ENCODE measurements around the gene C1QTNF9. TPM values are rescaled to one million over a fixed set of nuclear protein-coding genes. Genes with fewer than 3 reads are reported as not detected.
"Not testable (repeated sequence)": the region's sequence is repeated elsewhere in the genome, so short reads cannot be mapped to it uniquely, and the experiment has no call there.

C1QTNF9 gene
- polyA plus RNA-seq, 1 donor (not counting 4 experiments of a cell fraction or from before 2014, with no cell fraction given): not detected

DNA sequence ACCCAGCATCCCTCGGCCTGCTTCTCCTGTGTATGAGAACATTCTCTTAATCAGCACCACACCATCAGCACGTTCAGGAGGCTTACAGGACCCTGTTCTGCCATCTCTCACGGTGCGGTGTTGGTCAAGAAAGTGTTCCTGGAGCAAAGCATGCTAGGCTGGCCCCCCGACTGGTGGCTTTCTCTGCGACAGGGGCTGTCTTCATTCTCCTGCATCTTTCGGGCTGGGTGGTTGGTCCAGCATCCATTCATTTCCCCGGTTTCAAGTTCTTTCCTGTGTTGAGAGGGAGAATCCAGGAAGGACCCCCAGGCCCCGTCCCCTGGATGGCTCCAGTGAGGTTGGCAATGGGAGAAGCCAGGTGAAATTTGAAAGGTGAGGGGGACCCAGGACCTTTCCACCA lies 55.8 kb downstream of the C1QTNF9 start:
- Histone ChIP-seq H3K9me3 (ENCODE audit: control insufficient read depth, low read depth, low read length) (no peaks in the 10 kb centered on the region), H3K9ac (ENCODE audit: control insufficient read depth, extremely low read depth, insufficient read depth, low read length) (no peak overlapping the region), H3K79me2 (ENCODE audit: control insufficient read depth, insufficient read depth, low read length) (no peaks in the 10 kb centered on the region), H2AFZ (ENCODE audit: control insufficient read depth, low read length) (no peak overlapping the region), H3K27me3 (ENCODE audit: control insufficient read depth, extremely low read depth, insufficient read depth, low read length) (no peaks in the 10 kb centered on the region), H3K36me3 (ENCODE audit: control insufficient read depth in 2 of 2, extremely low read depth in 1 of 2, insufficient read depth in 2 of 2, low read length in 2 of 2) (no peaks in the 10 kb centered on the region), H3K4me2 (ENCODE audit: control insufficient read depth, extremely low read depth, insufficient read depth, low read depth, low read length) (no peak overlapping the region), H3K4me3 (ENCODE audit: control insufficient read depth in 2 of 3, extremely low read depth in 1 of 3, insufficient read depth in 2 of 3, low read depth in 1 of 3, low read length in 3 of 3) (no peak overlapping the region), H3K4me1 (ENCODE audit: control insufficient read depth, extremely low read depth, insufficient read depth, low read length) (no peaks in the 10 kb centered on the region), H3K9me1 (ENCODE audit: control insufficient read depth, extremely low read depth, insufficient read depth, low read length) (no peaks in the 10 kb centered on the region), H4K20me1 (ENCODE audit: control insufficient read depth, extremely low read depth, insufficient read depth, low read length) (no peaks in the 10 kb centered on the region), H3K27ac (ENCODE audit: control insufficient read depth, insufficient read depth, low read length) (no peak overlapping the region)
- FAIRE-seq (no peak), DNase-seq (ENCODE audit: low read depth, low spot score) (no peak)
- dilution Hi-C loops (cut with MboI; ENCODE audit: extremely low pct_ligation_motif_present, low sequenced_read_pairs): no loop called here
- no peak for TF ChIP-seq EZH2 (IDR thresholded peaks at IDR 0.05; ENCODE audit: low read length)
- TF ChIP-seq, protein P1, sequence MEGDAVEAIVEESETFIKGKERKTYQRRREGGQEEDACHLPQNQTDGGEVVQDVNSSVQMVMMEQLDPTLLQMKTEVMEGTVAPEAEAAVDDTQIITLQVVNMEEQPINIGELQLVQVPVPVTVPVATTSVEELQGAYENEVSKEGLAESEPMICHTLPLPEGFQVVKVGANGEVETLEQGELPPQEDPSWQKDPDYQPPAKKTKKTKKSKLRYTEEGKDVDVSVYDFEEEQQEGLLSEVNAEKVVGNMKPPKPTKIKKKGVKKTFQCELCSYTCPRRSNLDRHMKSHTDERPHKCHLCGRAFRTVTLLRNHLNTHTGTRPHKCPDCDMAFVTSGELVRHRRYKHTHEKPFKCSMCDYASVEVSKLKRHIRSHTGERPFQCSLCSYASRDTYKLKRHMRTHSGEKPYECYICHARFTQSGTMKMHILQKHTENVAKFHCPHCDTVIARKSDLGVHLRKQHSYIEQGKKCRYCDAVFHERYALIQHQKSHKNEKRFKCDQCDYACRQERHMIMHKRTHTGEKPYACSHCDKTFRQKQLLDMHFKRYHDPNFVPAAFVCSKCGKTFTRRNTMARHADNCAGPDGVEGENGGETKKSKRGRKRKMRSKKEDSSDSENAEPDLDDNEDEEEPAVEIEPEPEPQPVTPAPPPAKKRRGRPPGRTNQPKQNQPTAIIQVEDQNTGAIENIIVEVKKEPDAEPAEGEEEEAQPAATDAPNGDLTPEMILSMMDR (optimal IDR thresholded peaks at IDR 0.05 in 1 of 3, IDR thresholded peaks at IDR 0.05 in 1 of 3, conservative IDR thresholded peaks at IDR 0.05 in 1 of 3; ENCODE audit: extremely low read depth in 1 of 3, insufficient read depth in 2 of 3, low read length in 3 of 3): no peak

DNA sequence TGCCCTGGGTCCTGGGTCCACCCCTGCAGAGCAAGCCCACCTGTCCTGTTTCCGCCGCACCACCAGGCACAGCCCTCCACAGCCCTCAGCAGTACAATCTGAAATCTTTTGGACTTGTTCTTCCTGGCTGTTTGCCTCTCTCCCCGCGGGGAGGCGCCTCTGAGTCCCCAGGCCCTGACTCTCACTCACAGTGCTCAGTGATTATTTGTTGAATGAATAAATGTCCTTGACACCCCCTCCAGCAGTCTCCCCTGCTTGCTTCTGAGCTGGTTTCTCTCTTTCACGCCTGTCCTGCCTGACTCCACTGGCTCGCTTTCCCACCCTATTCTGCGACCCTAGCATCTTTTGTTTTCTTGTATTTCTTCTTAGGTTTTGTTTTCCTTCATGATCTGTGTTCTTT lies 56.9 kb downstream of the C1QTNF9 start:
- dilution Hi-C loops (cut with MboI; ENCODE audit: extremely low pct_ligation_motif_present, low sequenced_read_pairs); H3K4me3 ChIP-seq (ENCODE audit: control insufficient read depth in 2 of 3, extremely low read depth in 1 of 3, insufficient read depth in 2 of 3, low read depth in 1 of 3, low read length in 3 of 3); H3K27ac ChIP-seq (ENCODE audit: control insufficient read depth, insufficient read depth, low read length); H3K27me3 ChIP-seq (ENCODE audit: control insufficient read depth, extremely low read depth, insufficient read depth, low read length); DNase-seq (ENCODE audit: low read depth, low spot score); H3K9me3 ChIP-seq (ENCODE audit: control insufficient read depth, low read depth, low read length); H3K79me2 ChIP-seq (ENCODE audit: control insufficient read depth, insufficient read depth, low read length); H3K4me1 ChIP-seq (ENCODE audit: control insufficient read depth, extremely low read depth, insufficient read depth, low read length); H3K4me2 ChIP-seq (ENCODE audit: control insufficient read depth, extremely low read depth, insufficient read depth, low read depth, low read length); H3K36me3 ChIP-seq (ENCODE audit: control insufficient read depth in 2 of 2, extremely low read depth in 1 of 2, insufficient read depth in 2 of 2, low read length in 2 of 2); FAIRE-seq; H2AFZ ChIP-seq (ENCODE audit: control insufficient read depth, low read length); H3K9ac ChIP-seq (ENCODE audit: control insufficient read depth, extremely low read depth, insufficient read depth, low read length); H4K20me1 ChIP-seq (ENCODE audit: control insufficient read depth, extremely low read depth, insufficient read depth, low read length); H3K9me1 ChIP-seq (ENCODE audit: control insufficient read depth, extremely low read depth, insufficient read depth, low read length): not testable (repeated sequence)

DNA sequence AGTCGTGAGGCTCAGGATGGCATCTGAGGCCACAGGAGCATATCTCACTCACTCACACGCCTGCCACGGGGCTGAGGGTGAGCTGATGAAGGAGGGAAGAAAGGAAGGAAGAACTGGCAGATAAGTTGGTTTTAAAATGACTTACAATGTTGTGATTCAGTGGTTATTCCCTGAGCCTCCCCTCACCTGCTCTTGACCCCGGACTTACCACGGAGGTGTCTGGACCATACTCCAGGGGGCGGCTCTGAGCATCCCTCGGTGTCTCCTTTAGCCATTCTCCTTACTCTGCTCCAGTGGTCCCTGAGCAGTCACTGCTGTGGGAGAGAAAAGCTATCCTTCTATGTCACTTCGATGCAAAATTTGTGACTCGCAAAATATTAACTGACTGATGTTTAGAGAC lies 61.9 kb downstream of the C1QTNF9 start:
- dilution Hi-C loops (cut with MboI; ENCODE audit: extremely low pct_ligation_motif_present, low sequenced_read_pairs); H3K79me2 ChIP-seq (ENCODE audit: control insufficient read depth, insufficient read depth, low read length); DNase-seq (ENCODE audit: low read depth, low spot score); H3K27me3 ChIP-seq (ENCODE audit: control insufficient read depth, extremely low read depth, insufficient read depth, low read length); H3K27ac ChIP-seq (ENCODE audit: control insufficient read depth, insufficient read depth, low read length); H2AFZ ChIP-seq (ENCODE audit: control insufficient read depth, low read length); H3K9me3 ChIP-seq (ENCODE audit: control insufficient read depth, low read depth, low read length); H3K36me3 ChIP-seq (ENCODE audit: control insufficient read depth in 2 of 2, extremely low read depth in 1 of 2, insufficient read depth in 2 of 2, low read length in 2 of 2); H3K9me1 ChIP-seq (ENCODE audit: control insufficient read depth, extremely low read depth, insufficient read depth, low read length); H3K4me3 ChIP-seq (ENCODE audit: control insufficient read depth in 2 of 3, extremely low read depth in 1 of 3, insufficient read depth in 2 of 3, low read depth in 1 of 3, low read length in 3 of 3); H3K4me1 ChIP-seq (ENCODE audit: control insufficient read depth, extremely low read depth, insufficient read depth, low read length); FAIRE-seq; H3K9ac ChIP-seq (ENCODE audit: control insufficient read depth, extremely low read depth, insufficient read depth, low read length); H4K20me1 ChIP-seq (ENCODE audit: control insufficient read depth, extremely low read depth, insufficient read depth, low read length); H3K4me2 ChIP-seq (ENCODE audit: control insufficient read depth, extremely low read depth, insufficient read depth, low read depth, low read length): not testable (repeated sequence)

Other genes starting within 250 kb of the C1QTNF9 start
- gene SPATA13, start 148.9 kb upstream of the C1QTNF9 start, polyA plus RNA-seq: 0.23 to 1.2 TPM (median 0.49 TPM) in 3 replicates
- gene PARP4, start 203.2 kb downstream of the C1QTNF9 start, polyA plus RNA-seq: 28.3 to 58.4 TPM (median 44.0 TPM) in 3 replicates